ENCODE data around the gene ABLIM2. TPM values are rescaled to one million over a fixed set of nuclear protein-coding genes. Genes with fewer than 3 reads are reported as not detected.
A peak's percentile ranks its signal among the peaks of the same experiment; 100 is the strongest.

The ABLIM2 gene
- polyA plus RNA-seq, 2 of the 4 experiments (the other 2 are of a cell fraction): 0.21 to 0.40 TPM

DNA sequence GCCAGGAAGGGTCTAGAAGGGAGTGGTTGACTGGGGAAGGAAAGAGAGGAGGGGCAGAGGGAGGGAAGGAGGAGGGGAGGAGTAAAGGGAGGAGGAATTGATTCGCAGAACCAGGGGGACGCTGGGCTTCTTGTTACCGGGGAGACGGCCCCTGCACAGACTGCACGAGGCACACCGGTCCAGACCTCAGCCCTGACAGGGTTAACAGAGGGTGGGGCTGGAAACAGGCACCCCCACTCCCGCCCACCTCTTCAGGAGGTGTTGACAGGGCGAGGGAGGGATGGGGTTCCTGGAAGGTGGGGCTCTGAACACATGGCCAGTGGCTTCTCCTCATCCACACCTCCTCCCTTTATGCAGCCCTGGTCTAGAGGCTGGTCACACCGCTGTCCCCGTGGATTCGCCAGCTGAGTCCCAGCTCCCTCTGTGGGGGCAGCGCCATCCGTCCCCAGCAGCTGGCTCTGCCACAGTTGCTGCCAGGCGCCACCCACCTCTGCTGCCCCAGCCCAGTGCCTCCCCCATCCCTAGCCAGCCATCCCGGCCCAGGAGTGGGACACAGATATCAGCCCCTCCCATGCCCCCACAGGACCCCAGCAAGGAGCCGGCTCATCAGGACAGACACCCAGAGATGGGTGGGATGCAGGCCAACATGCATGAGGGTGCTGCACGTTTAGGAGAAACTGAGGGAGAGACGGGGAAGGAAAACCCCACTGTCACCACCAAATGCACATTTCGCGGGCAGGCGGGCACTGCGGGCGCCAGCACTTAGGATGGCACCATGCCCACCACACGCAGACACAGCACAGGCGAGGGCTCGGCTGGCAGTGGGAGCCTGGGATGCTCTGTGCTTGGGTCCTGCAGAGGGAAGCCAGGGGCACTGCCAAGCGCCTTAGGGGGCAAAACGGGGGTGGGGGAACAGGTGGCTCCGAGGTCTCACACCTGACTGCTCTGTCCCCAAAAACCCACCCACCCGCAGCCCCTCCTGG is 87.6 kb downstream of the ABLIM2 start:
- FAIRE-seq (no peak), DNase-seq (ENCODE audit: low read depth in 1 of 2, low spot score in 1 of 2) (no peak), ATAC-seq (no peak)
- H3K27ac ChIP-seq: no peak overlapping the region
- WGBS (ENCODE audit: missing lambda C conversion rate): 55% methylated on average over 23 of the region's 30 CpGs
- no peaks in the 10 kb centered on the region for H3K9me3 ChIP-seq
- ChIA-PET CTCF (no interaction called here), POLR2A (no interaction called here)
- no peaks in the 10 kb centered on the region for H3K4me1 ChIP-seq
- no peak overlapping the region for H3K4me3 ChIP-seq
- H3K4me2 ChIP-seq: no peak overlapping the region
- no peak for TF ChIP-seq EHMT2 (IDR thresholded peaks at IDR 0.05; ENCODE audit: low read depth)
- TF ChIP-seq NFE2L2 (conservative IDR thresholded peaks at IDR 0.05; ENCODE audit: low read length): no peak

DNA sequence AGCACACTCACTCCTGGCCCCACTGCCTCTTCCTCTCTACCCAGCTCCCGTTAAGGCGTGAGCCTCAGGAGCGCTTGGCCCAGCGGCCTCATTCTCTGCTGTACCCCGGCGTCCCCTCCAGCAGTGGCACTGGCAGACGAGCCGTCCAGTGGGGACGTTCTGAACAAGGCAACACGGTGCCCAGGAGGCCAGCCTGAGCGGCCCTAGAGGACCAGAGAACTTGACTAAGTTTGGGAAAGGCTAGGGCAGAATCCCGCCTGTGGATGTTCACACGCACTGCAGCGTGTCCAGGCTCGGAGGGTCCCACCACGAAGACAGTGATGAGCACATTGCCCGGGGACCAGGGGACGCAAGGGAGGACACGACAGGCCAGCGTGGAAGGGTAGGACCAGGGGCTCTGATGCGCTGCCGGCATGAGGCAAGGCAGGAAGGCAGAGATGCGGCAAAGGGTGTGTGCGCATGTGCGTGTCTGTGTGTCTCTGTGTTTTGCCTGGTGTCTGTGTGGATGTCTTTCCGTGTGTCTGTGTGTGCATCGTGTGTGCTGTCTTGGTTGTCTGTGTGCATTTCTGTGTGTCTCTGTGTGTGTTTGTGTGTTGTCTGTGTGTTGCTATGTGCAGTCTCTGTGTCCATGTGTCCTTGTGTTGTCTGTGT is 89.4 kb downstream of the ABLIM2 start:
- ATAC-seq (peak in 1 of 2 experiments; percentile 22; a peak in 1 of 6 replicates), DNase-seq (ENCODE audit: low read depth in 1 of 2, low spot score in 1 of 2) (no peak), FAIRE-seq (no peak)
- 62% methylated on average over 26 of the region's 27 CpGs for WGBS (ENCODE audit: missing lambda C conversion rate)
- Histone ChIP-seq H3K4me1 (no peaks in the 10 kb centered on the region), H3K27ac (no peak overlapping the region), H3K4me2 (no peak overlapping the region), H3K4me3 (no peak overlapping the region), H3K9me3 (peaks cover 11% of the 10 kb centered on the region)
- TF ChIP-seq MYC (IDR thresholded peaks at IDR 0.05; ENCODE audit: borderline replicate concordance, low read length) (no peak), CHD2 (IDR thresholded peaks at IDR 0.05; ENCODE audit: low read length, partially characterized antibody) (no peak), SREBF2 (IDR thresholded peaks at IDR 0.05) (no peak), EP300 (IDR thresholded peaks at IDR 0.05) (no peak), NFE2L2 (conservative IDR thresholded peaks at IDR 0.05; ENCODE audit: low read length) (no peak), RARB (CRISPR knock-in tag; IDR thresholded peaks at IDR 0.05) (no peak), FOSB (CRISPR knock-in tag; IDR thresholded peaks at IDR 0.05) (no peak), MAFK (IDR thresholded peaks at IDR 0.05; ENCODE audit: partially characterized antibody) (no peak), SMC3 (IDR thresholded peaks at IDR 0.05) (no peak), ZFP36 (IDR thresholded peaks at IDR 0.05; ENCODE audit: borderline replicate concordance, partially characterized antibody) (no peak), ZSCAN20 (CRISPR knock-in tag; IDR thresholded peaks at IDR 0.05) (no peak), HMGXB4 (CRISPR knock-in tag; IDR thresholded peaks at IDR 0.05; ENCODE audit: borderline replicate concordance) (no peak), JUN (IDR thresholded peaks at IDR 0.05) (no peak), GATA3 (IDR thresholded peaks at IDR 0.05; ENCODE audit: borderline replicate concordance) (no peak), HES2 (IDR thresholded peaks at IDR 0.05) (no peak), KDM5A (IDR thresholded peaks at IDR 0.05) (no peak), HDAC2 (IDR thresholded peaks at IDR 0.05) (no peak), ATOH8 (CRISPR knock-in tag; IDR thresholded peaks at IDR 0.05; ENCODE audit: low read depth) (no peak), NR3C1 (IDR thresholded peaks at IDR 0.05) (no peak)
- TF ChIP-seq, protein P1, sequence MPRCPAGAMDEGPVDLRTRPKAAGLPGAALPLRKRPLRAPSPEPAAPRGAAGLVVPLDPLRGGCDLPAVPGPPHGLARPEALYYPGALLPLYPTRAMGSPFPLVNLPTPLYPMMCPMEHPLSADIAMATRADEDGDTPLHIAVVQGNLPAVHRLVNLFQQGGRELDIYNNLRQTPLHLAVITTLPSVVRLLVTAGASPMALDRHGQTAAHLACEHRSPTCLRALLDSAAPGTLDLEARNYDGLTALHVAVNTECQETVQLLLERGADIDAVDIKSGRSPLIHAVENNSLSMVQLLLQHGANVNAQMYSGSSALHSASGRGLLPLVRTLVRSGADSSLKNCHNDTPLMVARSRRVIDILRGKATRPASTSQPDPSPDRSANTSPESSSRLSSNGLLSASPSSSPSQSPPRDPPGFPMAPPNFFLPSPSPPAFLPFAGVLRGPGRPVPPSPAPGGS (IDR thresholded peaks at IDR 0.05): no peak
- ChIA-PET CTCF (no interaction called here), POLR2A (no interaction called here)
